Medulla oblongata (tissue), 1 donor: ENCODE data around the gene RBM34.
A peak's percentile ranks its signal among the peaks of the same experiment; 100 is the strongest.
"Not testable (repeated sequence)": the region's sequence is repeated elsewhere in the genome, so short reads cannot be mapped to it uniquely, and the experiment has no call there.

Experiments
- DNase-seq: peaks from one replicate; pipeline ENCODE4 v3.0.0-alpha.2; 2015; ENCODE audit errors: extremely low spot score

Gene RBM34

GRCh38 chr1:235091319-235092044 is 69.6 kb downstream of the RBM34 start:
- not testable (repeated sequence) for DNase-seq

DNA sequence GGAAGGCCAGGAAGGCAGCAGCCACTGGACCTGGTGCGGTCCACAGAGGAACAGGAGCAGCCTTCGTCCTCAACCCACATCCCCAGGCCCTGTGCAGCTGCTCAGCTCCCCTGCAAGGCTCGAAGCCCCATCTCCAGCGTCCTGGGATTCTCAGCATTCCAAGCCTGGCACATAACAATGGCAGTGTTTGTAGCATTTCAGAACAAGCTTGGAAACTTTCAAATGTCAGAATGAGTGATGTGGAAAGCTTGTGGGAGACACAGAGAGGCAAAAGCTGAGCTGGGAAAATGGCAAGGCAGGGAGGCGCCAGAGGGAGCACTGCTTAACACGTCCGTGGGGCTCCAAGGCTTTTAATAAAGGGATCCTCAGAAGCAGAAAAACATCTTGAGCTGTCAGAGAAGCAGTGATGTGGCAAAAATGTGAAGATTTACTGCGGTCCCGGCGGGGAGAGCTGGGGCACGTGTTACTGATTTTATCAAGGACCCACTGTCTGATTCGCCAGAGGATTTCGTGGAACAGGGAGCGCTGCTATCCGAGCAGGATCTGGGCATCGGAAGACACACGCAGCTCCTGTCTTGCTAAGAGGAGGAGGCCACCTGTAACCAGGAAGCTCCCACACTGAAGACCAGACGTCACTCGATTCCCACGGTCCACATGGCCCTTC is 70.5 kb downstream of the RBM34 start:
- peak; percentile 59 for DNase-seq

- no peak for DNase-seq
These were observed 72.1 kb downstream of the RBM34 start for GRCh38 chr1:235088907-235089306.

DNA sequence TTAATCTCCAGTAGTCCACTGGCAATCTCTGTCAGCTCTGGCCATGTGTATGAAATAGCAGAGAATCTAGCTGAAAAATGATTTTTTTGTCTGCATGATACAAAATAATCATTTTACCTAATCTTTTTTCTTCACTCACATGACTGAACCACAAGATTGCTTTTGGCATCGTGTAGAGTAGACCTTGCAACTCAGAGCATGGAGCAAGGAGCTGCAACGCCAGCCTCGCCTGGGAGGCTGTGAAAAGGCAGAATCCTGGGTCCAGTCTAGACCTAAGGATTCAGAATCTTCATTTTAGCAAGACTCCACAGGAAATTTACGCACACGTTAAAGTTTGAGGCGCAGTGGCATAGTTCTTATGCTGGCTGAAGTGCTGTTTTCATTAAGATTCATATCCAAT is 72.6 kb downstream of the RBM34 start:
- no peak for DNase-seq

DNA sequence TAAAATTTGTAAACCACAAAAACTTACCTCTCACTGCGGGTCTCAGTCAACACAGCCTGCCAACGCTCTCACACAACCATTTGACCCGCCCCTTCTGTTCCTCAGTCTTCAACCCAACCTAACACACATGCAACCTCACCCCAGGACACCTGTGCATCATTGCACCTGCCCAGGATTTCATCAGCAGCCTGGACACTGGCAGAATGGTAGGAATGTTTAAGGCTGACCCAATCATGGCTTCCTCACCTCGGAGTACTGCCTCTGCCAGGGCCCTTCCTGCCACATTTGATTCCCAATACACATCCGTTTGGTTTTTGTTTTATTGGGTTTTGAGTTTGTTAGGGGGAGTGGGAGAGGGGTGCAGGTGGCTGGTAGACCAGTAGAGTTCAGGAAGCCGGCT is 73.1 kb downstream of the RBM34 start:
- no peak for DNase-seq

GRCh38 chr1:235085411-235086117 is 75.5 kb downstream of the RBM34 start:
- DNase-seq, result not testable (repeated sequence)
